HG03342 (cell line): Measurements from ENCODE around the gene GJC3.
"Not testable (repeated sequence)": the region's sequence is repeated elsewhere in the genome, so short reads cannot be mapped to it uniquely, and the experiment has no call there.

Experiments used
- ATAC-seq: cut with Tn5 transposase; IDR thresholded peaks from one replicate; pipeline ENCODE4 v1.9.1; 2021; ENCODE audit warnings: mild to moderate bottlenecking, moderate library complexity; ENCODE audit not compliant: unreplicated experiment

Gene GJC3, protein sequence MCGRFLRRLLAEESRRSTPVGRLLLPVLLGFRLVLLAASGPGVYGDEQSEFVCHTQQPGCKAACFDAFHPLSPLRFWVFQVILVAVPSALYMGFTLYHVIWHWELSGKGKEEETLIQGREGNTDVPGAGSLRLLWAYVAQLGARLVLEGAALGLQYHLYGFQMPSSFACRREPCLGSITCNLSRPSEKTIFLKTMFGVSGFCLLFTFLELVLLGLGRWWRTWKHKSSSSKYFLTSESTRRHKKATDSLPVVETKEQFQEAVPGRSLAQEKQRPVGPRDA

DNA sequence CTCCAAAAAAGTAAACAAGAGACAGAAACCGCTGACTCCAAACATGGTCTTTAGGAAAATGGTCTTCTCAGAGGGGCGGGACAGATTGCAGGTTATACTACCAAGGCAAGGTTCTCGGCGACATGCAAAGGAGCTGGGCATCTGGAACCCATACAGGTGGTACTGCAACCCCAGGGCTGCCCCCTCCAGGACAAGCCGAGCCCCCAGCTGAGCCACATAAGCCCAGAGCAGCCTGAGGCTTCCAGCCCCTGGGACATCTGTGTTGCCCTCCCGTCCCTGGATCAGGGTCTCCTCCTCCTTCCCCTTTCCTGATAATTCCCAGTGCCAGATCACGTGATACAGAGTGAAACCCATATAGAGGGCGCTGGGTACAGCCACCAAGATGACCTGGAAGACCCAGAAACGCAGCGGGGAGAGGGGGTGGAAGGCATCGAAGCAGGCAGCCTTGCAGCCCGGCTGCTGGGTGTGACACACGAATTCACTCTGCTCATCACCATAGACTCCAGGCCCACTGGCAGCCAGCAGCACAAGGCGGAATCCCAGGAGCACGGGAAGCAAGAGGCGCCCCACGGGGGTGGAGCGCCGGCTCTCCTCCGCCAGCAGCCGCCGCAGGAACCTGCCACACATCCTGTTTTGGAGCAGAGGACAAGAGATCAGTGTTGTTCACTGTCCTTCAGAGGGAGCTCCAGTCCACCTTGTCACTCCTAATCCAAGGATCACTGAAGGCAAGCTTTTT, at the start of gene GJC3:
Gene GJC3 (minus strand): TSS at position 627 of the 736 bp plus-strand sequence. CDS start 0 bp downstream, at position 627.
- ATAC-seq = no peak

GRCh38 chr7:99976626-99977025, 47.2 kb upstream of the GJC3 start:
- no peak for ATAC-seq

DNA sequence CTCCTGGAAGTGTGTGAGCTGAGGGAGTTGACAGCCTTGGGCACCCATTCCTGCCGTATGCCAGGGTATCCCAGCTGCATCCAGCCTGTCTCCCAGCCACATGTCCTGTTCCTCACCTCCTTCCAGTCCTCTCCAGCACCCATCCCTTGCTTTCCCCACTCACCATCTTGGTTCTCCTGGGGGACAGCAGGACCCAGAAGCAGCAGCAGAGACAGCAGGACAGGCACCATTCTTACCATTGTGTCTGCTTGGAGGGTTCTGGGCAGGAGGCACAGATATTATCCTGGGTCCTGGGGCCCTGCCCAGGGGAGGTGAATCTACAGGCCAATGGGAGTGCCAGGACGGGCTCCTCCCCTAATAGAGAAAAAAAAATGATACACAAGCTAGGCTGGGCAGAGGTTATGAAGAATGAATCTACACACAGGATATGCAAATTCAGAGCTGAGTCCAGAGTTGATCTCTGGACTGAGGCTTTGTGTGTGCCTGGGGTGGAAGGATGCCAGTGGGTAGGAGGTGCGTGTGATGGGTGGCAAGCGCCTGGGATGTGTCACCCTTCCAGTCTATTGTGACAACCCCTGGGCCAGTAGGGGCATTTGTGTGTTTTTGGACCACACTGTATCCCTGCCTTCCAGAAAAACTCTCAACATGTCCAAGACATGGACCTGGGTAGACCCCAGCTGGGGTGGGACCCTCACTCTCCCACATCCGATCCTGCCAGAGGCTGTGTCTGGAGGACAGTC, 46.5 kb upstream of the GJC3 start, which contains the start of gene AZGP1:
Gene AZGP1 (minus strand): TSS at position 250 of the 740 bp plus-strand sequence. CDS start 11 bp downstream, at position 239.
- no peak for ATAC-seq

DNA sequence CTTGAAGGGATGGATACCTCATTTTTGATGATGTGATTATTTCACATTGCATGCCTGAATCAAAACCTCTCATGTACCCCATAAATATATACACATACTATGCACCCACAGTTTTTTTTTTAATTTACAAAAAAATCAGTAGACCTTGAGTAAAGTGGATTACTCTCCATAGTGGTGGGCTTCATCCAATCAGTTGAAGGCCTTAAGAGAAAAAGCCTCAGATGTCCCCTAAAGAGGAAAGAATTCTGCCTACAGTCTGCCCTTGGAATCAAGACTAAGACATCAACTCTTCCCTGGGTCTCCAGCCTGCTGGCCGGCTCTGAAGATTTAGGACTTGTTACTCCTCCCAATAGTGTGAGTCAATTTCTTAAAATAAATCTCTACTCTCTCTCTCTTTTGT, 45.3 kb upstream of the GJC3 start:
- ATAC-seq = no peak

DNA sequence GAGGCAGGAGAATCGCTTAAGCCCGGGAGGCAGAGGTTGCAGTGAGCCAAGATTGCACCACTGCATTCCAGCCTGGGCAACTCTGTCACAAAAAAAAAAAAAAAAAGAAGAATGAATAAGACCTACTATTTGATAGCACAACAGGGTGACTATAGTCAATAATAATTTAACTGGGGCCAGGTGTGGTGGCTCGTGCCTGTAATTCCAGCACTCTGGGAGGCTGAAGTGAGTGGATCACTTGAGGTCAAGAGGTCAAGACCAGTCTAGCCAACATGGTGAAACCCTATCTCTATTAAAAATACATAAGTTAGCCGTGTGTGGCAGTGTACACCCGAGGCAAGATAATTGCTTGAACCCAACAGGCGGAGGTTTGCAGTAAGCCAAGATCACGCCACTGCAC, 44.4 kb upstream of the GJC3 start:
- not testable (repeated sequence) for ATAC-seq

DNA sequence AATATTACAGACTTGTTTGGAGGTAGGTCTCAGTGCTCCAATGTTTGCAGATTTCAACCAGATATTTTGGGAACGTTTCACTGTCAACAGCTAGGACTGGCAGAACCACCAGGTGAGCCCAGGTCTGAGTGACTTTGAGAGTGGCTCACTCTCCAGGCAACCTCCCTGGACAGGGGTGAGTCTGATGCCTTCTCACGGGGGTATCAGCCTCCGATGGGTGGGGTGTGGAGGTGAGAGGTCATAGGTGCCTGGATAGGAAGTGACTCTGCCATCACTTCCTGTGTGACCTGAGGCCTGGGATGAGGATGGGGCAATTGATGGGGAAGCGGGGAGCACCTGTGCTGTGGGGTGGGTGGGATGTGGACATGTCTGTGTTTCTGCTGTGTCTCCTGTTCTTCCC, 41.8 kb upstream of the GJC3 start:
- no peak for ATAC-seq

DNA sequence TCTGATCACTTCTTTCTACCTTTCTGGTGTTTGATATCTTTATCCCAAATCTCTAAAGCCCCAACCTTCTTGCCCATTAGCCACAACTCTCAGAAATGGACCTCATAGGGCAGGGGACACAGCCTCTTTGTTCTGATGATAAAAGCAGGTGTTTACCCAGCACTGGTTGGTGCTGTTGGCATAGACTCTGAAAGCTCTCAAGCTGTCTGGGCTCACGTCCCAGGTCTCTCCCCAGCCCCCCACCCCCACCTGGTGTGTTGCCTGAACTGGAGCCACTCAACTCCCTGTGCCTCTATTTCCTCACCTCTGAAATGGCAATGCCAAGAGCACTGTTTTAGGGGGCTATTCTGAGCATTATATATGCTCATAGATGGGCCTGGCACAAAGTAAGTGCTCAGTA, 40.4 kb upstream of the GJC3 start:
- ATAC-seq = not testable (repeated sequence)

- ATAC-seq = no peak
Measured at GRCh38 chr7:99969298-99969697, 39.9 kb upstream of the GJC3 start.

DNA sequence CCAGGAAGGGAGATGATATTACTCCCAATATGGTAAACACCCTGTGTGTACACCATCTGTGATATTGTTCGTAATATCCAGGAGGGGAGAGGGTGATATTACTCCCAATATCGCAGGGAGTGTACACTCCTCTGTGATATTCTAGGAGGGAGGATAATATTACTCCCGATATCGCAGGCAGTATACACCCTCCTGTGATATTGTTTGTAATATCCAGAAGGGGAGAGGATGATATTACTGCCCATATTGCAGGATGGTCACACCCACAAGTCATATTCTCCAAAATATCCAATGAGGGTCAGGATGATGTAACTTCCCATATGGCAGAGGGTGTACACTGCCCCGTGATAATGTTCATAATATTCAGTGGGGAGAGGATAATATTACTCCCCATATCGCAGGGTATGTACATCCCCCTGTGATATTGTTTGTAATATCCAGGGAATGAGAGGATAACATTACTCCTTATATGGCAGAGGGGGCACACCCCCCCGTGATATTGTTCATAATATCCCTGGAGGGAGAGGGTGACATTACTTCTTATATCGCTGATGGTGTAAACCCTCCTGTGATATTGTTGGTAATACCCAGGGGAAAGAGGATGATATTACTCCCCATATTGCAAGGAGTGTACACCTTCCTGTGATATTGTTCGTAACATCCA, 29.3 kb upstream of the GJC3 start:
- no peak for ATAC-seq

GRCh38 chr7:99955247-99955646, 25.8 kb upstream of the GJC3 start:
- ATAC-seq = no peak

GRCh38 chr7:99954643-99955042, 25.2 kb upstream of the GJC3 start:
- ATAC-seq = not testable (repeated sequence)

DNA sequence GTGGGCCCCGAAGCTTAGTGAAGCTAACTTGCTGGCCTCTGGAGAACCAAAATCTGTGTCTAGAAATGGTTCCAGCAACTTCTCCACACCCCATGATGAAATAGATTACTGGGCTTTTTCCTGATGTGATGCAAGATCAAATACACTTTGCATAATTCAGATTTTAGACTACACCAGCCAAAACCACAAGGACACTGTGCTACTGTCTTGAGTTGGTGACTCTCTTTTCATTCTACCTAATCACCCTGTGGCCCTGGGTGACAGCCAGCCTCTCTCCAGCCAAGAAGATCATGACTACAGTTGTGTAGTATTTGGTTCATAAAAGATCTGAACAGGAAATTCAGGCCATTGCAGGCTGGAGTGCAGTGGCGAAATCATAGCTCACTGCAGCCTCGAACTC, 24.2 kb upstream of the GJC3 start:
- no peak for ATAC-seq

DNA sequence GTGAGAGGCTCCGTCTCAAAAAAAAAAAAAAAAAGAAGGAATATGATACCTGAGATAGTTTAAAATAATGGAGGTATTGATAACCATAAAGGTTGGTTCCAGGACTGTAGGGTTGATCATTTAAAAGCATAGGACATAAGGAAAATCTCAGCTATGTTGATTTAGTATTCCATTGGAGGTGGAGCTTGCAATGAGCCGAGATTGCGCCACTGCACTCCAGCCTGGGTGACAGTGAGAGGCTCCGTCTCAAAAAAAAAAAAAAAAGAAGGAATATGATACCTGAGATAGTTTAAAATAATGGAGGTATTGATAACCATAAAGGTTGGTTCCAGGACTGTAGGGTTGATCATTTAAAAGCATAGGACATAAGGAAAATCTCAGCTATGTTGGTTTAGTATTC, 23.2 kb upstream of the GJC3 start:
- ATAC-seq = not testable (repeated sequence)

DNA sequence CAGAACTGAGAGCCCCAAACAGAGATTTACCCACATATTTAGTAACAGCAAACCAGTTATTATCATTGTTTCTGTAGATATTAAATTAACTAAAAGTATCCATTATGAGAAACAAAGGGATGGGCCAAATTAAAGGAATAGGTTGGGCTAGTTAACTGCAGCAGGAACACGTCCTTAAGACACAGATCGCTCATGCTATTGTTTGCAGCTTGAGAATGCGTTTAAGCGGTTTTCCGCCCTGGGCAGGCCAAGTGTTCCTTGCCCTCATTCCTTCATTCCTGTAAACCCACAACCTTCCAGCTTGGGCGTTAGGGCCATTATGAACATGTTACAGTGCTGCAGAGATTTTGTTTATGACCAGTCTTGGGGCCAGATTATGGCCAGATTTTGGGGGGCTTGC, 21.4 kb upstream of the GJC3 start:
- ATAC-seq = not testable (repeated sequence)

DNA sequence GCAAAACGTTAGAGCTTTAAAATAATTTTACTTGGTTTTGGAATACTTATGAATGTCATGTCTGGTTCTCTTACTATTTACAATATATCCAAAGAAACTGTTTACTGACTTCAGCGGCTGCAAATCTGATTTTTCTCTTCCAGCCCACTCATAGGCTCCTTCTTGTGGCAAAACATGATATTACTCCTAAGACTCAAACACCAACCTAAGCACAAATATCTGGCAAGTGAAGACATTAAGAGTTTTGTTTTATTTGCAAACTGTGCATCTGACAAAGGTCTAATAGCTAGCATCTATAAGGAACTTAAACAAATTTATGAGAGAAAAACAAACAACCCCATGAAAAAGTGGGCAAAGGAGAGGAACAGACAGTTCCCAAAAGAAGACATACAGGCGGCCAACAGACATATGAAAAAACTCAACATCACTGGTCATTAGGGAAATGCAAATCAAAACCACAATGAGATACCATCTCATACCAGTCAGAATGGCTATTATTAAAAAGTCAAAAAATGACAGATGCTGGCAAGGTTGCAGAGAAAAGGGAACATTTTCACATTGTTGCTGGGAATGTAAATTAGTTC, 20.3 kb upstream of the GJC3 start:
- ATAC-seq = no peak

DNA sequence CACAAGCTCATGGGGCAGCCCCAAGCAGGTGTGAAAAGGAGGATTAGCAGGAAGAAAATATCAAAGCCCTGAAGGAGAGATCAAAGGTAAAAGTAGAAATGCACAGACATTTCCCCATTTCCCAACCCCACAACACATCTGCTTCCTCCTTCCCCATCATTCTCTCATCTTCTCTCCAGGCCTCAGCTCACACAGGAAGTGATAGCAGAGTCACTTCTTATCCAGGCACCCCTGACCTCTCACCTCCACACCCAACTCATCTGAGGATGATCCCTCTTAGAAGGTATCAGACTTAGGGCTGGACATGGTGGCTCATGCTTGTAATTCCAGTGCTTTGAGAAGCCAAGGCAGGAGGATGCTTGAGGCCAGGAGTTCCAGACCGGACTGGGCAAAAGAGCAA, 18.2 kb upstream of the GJC3 start:
- ATAC-seq = no peak

DNA sequence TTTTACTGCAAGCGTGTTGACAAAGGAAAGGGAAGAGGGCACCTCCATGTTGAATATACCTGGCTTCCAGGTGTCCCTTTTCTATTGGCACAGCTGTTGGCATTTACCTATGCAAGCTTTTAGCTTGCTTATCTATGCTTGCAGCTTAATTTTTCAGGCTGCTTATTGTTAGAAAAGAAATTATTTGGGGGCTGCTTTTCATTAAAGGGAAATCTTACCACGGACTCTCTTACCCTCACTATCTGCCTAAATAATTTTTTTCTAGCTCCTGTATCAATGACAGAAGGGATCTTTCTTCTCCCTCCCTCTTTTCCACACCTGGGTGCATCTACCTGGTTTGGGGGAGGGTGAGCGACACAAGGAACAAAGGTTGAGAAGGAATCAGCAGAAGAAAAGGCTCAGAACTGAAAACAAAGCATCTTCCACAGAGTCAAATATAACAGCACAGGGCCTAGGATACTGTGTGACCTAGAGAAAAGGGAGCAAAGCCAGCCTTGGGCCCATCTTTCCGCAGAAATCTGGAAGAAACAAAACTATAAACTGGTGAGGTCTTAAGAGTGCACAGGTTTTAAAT, 15.2 kb upstream of the GJC3 start:
- ATAC-seq = no peak

DNA sequence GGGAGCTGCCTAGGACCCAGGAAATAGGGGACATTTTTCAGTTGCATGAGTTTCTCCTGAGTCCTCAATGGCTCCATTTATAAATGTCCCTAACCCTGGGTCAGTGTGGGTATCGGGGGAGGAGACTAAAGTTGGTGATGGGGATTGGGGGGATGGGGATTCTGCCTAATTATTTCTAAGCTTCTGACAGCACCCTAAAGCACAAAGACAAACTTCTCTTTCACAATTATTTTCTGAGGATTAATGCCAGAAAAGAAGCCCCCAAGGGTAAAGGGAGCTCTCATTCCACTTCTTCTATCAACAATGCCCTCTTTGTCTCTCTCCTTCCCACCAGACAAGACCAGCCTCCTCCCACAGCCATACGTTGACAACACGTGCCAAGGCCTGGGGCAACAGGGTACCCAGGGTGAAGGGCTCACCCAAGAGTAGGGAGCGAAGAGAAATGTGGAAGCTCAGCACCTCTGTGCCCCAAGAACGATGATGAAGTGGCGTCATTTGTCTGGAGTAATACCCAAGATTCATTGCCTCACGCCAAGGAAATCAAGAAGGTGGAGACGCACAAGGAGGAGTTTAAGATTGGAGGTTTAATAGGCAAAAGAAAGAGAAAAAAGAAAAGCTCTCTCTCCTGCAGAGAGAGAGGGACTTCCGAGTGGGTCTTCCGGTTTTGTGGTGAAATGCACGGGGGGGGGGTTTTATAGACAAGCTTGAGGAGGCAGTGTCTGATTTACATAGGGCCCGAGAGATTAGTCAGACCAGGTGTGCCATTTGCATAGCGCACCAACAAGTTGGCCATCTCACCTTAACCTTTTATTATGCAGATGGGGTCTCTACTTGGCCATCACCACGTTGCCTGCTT, 14.4 kb upstream of the GJC3 start:
- ATAC-seq = no peak

DNA sequence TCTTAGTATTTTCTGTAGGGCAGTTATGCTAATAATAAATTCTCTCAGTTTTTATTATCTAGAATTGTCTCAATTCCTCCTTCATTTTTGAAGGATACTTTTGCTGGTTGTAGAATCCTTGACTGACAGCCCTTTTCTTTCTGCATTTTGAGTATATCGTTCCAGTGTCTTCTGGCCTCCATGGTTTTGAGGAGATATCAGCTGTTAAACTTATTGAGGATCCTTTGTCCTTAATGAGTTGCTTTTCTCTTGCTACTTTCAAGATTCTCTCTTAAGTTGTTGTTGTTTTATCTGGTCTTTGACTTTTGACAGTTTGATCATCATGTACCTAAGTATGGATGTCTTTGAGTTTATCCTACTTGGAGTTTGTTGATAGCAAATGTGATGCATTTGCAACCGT, 8.9 kb upstream of the GJC3 start:
- no peak for ATAC-seq
